GM12864 (cell line): ENCODE measurements around the gene HSF5.

Experiments used
- DNase-seq: peaks from one replicate; pipeline ENCODE4 v3.0.0-alpha.2; 2011; ENCODE audit warnings: low read depth
- H3K4me3 ChIP-seq: 2 replicates; pipeline ENCODE4 v1.5.1; 2011; ENCODE audit warnings: mild to moderate bottlenecking, low read depth, low read length, control low read depth
- TF ChIP-seq, protein P1 (sequence below): IDR thresholded peaks from 2 replicates; pipeline ENCODE4 v1.5.1; 2011; ENCODE audit warnings: low read depth, mild to moderate bottlenecking, moderate library complexity, low read length, control low read depth, inconsistent platforms; ENCODE audit errors: missing control alignments

The HSF5 gene

DNA sequence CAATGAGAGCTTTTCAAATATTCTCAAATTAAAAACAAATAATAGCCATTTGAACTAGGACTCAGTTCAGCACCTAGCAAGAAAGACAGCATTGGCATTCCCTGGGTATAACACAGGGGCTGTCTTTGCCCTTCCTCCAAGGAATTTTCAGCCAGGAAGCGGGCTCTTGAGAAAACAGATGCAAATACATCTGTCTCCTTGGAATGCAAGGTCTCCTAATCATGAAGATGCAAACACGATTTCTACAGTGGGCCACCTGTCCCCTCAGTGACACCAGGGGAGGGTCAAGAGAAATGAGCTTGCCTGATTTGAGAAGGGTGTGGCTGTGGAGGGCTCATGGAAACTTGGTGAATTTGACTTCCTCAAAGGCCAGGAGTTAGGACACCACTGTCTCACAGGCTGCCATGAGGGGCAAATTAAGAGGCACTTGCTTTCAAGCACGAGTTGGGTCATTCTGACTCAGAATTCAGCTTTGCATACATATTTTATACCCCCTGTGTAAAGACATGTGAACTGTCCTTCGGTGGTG lies 111.7 kb downstream of the HSF5 start:
- H3K4me3 ChIP-seq = no peak overlapping the region
- TF ChIP-seq, protein P1, sequence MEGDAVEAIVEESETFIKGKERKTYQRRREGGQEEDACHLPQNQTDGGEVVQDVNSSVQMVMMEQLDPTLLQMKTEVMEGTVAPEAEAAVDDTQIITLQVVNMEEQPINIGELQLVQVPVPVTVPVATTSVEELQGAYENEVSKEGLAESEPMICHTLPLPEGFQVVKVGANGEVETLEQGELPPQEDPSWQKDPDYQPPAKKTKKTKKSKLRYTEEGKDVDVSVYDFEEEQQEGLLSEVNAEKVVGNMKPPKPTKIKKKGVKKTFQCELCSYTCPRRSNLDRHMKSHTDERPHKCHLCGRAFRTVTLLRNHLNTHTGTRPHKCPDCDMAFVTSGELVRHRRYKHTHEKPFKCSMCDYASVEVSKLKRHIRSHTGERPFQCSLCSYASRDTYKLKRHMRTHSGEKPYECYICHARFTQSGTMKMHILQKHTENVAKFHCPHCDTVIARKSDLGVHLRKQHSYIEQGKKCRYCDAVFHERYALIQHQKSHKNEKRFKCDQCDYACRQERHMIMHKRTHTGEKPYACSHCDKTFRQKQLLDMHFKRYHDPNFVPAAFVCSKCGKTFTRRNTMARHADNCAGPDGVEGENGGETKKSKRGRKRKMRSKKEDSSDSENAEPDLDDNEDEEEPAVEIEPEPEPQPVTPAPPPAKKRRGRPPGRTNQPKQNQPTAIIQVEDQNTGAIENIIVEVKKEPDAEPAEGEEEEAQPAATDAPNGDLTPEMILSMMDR = no peak
- DNase-seq = no peak

DNA sequence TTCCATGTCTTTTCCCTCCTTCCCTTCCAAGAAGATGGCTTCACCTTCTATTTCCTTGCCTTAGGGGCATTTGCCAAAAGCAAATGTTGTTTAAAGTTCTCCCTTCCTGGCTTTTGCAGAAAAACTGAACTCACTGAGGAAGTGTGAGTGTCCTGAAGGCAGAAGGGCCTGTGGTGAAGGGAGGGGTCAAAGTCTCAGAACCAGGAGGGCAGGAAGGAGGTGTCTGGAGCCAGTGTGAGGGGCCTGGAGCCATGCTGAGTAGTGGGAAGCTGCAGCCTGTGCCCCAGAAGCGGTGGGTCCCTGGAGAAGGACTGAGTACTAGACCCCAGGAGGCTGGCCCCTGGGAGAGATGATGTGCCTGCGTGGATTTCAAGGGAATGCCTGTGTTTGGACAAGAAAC lies 112.4 kb downstream of the HSF5 start:
- DNase-seq = no peak
- no peak overlapping the region for H3K4me3 ChIP-seq
- TF ChIP-seq, protein P1 = no peak

DNA sequence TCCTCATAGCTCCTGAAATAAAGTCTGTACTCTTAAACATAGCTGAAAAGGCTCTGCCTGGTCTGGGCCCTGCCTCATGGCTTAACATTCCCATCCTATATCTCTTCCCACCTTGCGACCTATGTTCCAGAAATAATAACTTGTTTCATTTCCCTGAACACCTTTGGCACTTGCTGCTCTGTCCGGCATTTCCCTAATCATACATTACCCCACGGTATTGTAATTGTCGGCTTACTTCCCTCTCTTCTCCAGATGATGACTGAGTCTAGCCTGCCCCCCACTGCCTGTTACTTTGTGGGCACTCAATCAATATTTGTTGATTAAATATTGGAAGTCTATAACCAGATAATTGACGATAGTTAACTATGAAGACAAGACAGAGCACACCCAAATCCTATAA lies 113.0 kb downstream of the HSF5 start:
- TF ChIP-seq, protein P1 = no peak
- H3K4me3 ChIP-seq = no peak overlapping the region
- no peak for DNase-seq

DNA sequence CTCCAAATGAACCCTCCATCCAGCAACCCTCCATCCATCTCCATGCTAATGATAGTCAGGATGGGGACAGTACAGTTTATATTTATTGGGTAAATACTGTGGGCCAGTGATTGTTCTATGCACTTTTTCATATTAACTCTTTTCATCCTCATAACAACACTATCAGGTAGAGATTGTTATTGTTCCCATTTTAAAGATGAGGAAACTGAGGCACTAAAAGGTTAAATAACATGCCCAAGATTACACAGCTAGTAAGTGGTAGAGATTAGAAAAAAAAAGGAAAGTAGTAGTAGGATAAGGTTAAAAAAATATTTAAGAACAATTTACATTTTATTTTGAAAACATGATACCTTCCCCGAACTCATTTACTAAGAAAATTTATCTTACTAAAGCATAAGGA lies 114.3 kb downstream of the HSF5 start:
- H3K4me3 ChIP-seq = no peak overlapping the region
- no peak for DNase-seq
- TF ChIP-seq, protein P1 = no peak

DNA sequence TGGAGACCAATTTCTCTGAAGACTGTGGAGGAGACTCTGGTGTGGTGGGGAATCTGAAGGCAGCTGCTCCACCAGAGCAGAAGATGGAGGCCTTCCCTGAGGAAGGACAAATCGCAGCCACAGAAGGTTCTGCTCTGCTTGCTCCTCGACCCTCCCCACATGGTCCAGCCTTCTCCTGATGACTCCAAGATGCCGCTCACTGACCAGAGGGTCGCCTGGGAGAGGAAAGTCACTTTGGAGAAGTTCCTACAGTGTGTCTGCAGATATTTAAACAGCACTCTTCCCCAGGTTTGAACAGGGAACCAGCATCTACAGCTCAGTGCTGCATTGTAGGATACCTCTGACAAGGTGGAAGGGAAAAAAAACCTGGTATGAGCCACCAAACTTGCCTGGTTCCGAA lies 115.2 kb downstream of the HSF5 start:
- TF ChIP-seq, protein P1 = no peak
- H3K4me3 ChIP-seq = no peak overlapping the region
- no peak for DNase-seq

DNA sequence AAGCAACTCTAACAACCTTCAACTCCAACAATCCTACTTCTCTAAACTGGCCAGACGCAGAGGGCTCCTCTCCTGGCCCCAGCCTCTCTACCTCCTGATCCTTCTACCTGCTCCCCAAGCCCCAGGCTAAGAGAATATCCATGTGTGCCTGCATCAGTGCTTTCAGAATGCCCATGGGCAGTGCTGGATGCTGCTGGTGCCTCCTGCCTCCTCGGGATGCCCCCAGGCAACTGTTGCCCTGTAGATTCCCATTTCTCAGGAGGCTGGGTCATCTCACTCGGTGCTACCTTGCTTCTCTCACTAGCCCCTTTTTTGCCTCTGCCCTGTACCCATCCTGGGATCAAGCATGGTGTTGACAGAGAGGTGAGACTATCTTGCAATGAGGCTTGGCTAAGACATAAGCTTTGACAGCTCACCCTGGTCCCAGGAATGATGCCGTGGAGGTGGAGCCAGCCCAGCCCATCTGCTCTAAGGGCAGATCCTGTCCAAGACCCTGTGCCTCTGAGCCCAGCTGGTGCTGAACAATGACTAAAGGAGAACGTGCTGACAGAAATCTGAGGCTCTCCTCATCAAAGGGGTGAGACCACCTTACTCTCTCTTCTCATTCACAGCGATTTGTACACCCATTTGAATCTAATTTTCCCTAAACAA lies 116.8 kb downstream of the HSF5 start:
- DNase-seq = no peak
- TF ChIP-seq, protein P1 = no peak
- no peak overlapping the region for H3K4me3 ChIP-seq

DNA sequence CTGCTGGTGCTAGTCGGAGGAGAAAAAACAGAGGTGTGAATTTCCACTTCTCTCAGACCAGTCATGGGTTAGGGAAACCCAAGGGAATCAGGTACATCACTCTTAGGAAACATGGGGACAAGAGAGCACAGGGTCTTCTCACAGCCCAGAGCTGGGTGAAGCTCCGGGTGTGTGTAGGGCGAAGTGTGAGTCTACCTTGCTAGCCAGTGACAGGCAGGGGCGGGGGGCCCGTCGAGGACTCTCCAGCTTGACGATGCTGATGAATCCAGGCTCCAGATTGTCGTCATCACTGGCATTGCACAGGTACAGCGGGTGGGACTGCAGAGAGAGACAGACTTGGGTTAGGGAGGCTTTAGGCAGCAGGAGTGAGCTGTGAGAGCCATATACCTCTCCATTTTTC lies 117.5 kb downstream of the HSF5 start:
- TF ChIP-seq, protein P1 = no peak
- DNase-seq = no peak
- H3K4me3 ChIP-seq = no peak overlapping the region
